Gastroesophageal sphincter (tissue), 3 donors: Measurements from ENCODE around the gene CPA1.

Experiments
- CTCF ChIP-seq, 4 experiments: fragments of 200-600 bp in 2 of 4; fragments of 450-650 bp in 2 of 4; sonication (generic) in 1 of 4; IDR thresholded peaks; one replicate each; pipeline ENCODE4 v1.5.1; 2017 to 2019; ENCODE audit warnings: antibody characterized with exemption in 4 of 4, mild to moderate bottlenecking in 2 of 4, moderate library complexity in 2 of 4
- EP300 ChIP-seq: sonication (generic); formaldehyde crosslinking; IDR thresholded peaks from one replicate; pipeline ENCODE4 v1.6.1; 2017; ENCODE audit warnings: antibody characterized with exemption, mild to moderate bottlenecking
- POLR2A ChIP-seq, 2 donors: fragments of 450-650 bp; IDR thresholded peaks; one replicate each; pipeline ENCODE4 v1.6.1; 2017; ENCODE audit warnings: antibody characterized with exemption in 2 of 2, mild to moderate bottlenecking in 2 of 2, moderate library complexity in 1 of 2

GRCh38 chr7:130367836-130368746 is 12.2 kb upstream of the CPA1 start:
- TF ChIP-seq CTCF (IDR thresholded peaks at IDR 0.05) (no peak), POLR2A (IDR thresholded peaks at IDR 0.05) (no peak), EP300 (no peak)
